Aorta (tissue), 5 donors: ENCODE measurements around the gene ETV7. TPM values are rescaled to one million over a fixed set of nuclear protein-coding genes. Genes with fewer than 3 reads are reported as not detected.

Experiments used
- ATAC-seq: fragments of 200-7000 bp; cut with Tn5 transposase; one replicate; pipeline ENCODE4 v1.9.1; 2022; ENCODE audit warnings: moderate library complexity; ENCODE audit not compliant: low FRiP score
- DNase-seq, 2 donors: peaks; one replicate each; pipeline ENCODE4 v3.0.0-alpha.2; 2020
- H3K27ac ChIP-seq, 2 donors: one replicate each; pipeline ENCODE4 v1.5.1; 2013; ENCODE audit warnings: low read length in 2 of 2, mild to moderate bottlenecking in 2 of 2, moderate library complexity in 2 of 2, control low read depth in 1 of 2, inconsistent platforms in 1 of 2, low read depth in 1 of 2
- H3K27me3 ChIP-seq, 2 donors: one replicate each; pipeline ENCODE4 v1.6.1; 2013; ENCODE audit warnings: control low read depth in 1 of 2, low read length in 1 of 2, mild to moderate bottlenecking in 1 of 2, moderate library complexity in 1 of 2; ENCODE audit not compliant: insufficient read depth in 2 of 2, control insufficient read depth in 1 of 2
- H3K36me3 ChIP-seq, 2 donors: one replicate each; pipeline ENCODE4 v1.6.1; 2013; ENCODE audit warnings: control low read depth in 1 of 2, low read length in 1 of 2, mild to moderate bottlenecking in 1 of 2; ENCODE audit not compliant: insufficient read depth in 2 of 2, control insufficient read depth in 1 of 2
- H3K4me1 ChIP-seq, 2 donors: one replicate each; pipeline ENCODE4 v1.6.1; 2013; ENCODE audit warnings: low read length in 2 of 2, control low read depth in 1 of 2, mild to moderate bottlenecking in 1 of 2, moderate library complexity in 1 of 2; ENCODE audit not compliant: insufficient read depth in 2 of 2, control insufficient read depth in 1 of 2
- H3K4me3 ChIP-seq, 2 donors: one replicate each; pipeline ENCODE4 v1.5.1; 2013; ENCODE audit warnings: low read length in 2 of 2, control low read depth in 1 of 2, mild to moderate bottlenecking in 1 of 2
- H3K9me3 ChIP-seq: one replicate; pipeline ENCODE4 v1.6.1; 2013; ENCODE audit warnings: mild to moderate bottlenecking, low read length; ENCODE audit not compliant: control insufficient read depth
- WGBS, 2 donors: extraction: QIAGEN DNeasy Blood & Tissue Kit; methylation state at CpG; one replicate each; pipeline ENCODE4 v1.1.7; 2013; 5-methylcytosine and 5-hydroxymethylcytosine counted together
- intact Hi-C, 2 donors: fragments of 100-400 bp; cut with DNase I; formaldehyde crosslinking; loops; one replicate each; pipeline versions ENCODE4 v1.14.2 to v1.15.0; 2022
- polyA plus RNA-seq, 2 donors: library from polyadenylated mRNA; stranded (reverse); fragments of 200-250 nt; gene quantifications; one replicate each; pipeline ENCODE4 v1.2.3, GENCODE V29; 2013
- total RNA-seq, 2 donors: library from RNA; stranded (reverse); fragmentation: NEBNext Ultra II Directional; extraction: Animal tissue kit (Norgen Biotek cat#: 25700); gene quantifications; one replicate each; pipeline ENCODE4 v1.2.1, GENCODE V29; 2021
- donor health status: healthy with polysubstance abuse.
- donor health status: Bipolar disorder and iron deficiency.
- donor health status: DM: no; HTN: no; CAD: no.
- donor health status: DM: no; HTN: no; CAD: no.
- donor health status: DM: yes; HTN: yes; CAD: no.

ETV7 gene
- total and polyA plus RNA-seq, 4 donors, result 2.2 to 5.4 (median 3.1) TPM

- Histone ChIP-seq H3K4me3 (no peak overlapping the region), H3K36me3 (no peaks in the 10 kb centered on the region), H3K27ac (no peak overlapping the region), H3K27me3 (no peaks in the 10 kb centered on the region), H3K4me1 (peaks cover 0 to 3% of the 10 kb centered on the region in 2 donors), H3K9me3 (no peaks in the 10 kb centered on the region)
- intact Hi-C loops, result no loop called here
- 73 to 77% methylated on average over 4 of the region's 4 CpGs for WGBS, 2 donors
- ATAC-seq, result no peak
- DNase-seq, result peak in 1 of 2 donors; percentile 5
Observed at GRCh38 chr6:36353411-36353915, 34.0 kb downstream of the ETV7 start.

- Histone ChIP-seq H3K27me3 (no peaks in the 10 kb centered on the region), H3K9me3 (no peaks in the 10 kb centered on the region), H3K27ac (no peak overlapping the region), H3K36me3 (no peaks in the 10 kb centered on the region), H3K4me3 (no peak overlapping the region), H3K4me1 (peaks cover 0 to 3% of the 10 kb centered on the region in 2 donors)
- ATAC-seq (no peak), DNase-seq (no peak)
- 96 to 97% methylated on average over 8 of the region's 8 CpGs for WGBS, 2 donors
- intact Hi-C loops, result no loop called here
Observed at GRCh38 chr6:36352477-36353157, 34.9 kb downstream of the ETV7 start.

GRCh38 chr6:36350681-36351571, 36.5 kb downstream of the ETV7 start:
- intact Hi-C loops, result no loop called here

GRCh38 chr6:36350082-36350481, 37.4 kb downstream of the ETV7 start:
- ATAC-seq (no peak), DNase-seq (peak in 1 of 2 donors; percentile 12)
- Histone ChIP-seq H3K4me1 (peaks cover 0 to 3% of the 10 kb centered on the region in 2 donors), H3K27ac (peak overlapping the region in 1 of 2 donors; percentile 38), H3K27me3 (no peaks in the 10 kb centered on the region), H3K4me3 (no peak overlapping the region), H3K36me3 (no peaks in the 10 kb centered on the region), H3K9me3 (no peaks in the 10 kb centered on the region)
- WGBS, 2 donors, result 85 to 87% methylated on average over 4 of the region's 4 CpGs
- intact Hi-C loops, result no loop called here

More at GRCh38 chr6:36350681-36351571, 36.5 kb downstream of the ETV7 start:
- DNase-seq (peak; percentile 74 to 80), ATAC-seq (peak; percentile 68)
- Histone ChIP-seq H3K4me3 (no peak overlapping the region), H3K36me3 (no peaks in the 10 kb centered on the region), H3K27me3 (no peaks in the 10 kb centered on the region), H3K27ac (peak overlapping the region; percentile 38 to 95), H3K9me3 (no peaks in the 10 kb centered on the region), H3K4me1 (peaks cover 0 to 3% of the 10 kb centered on the region in 2 donors)
- WGBS, 2 donors, result 28 to 31% methylated on average over 15 of the region's 15 CpGs

- no peaks in the 10 kb centered on the region for H3K9me3 ChIP-seq
- H3K4me1 ChIP-seq, result peaks cover 0 to 3% of the 10 kb centered on the region in 2 donors
- intact Hi-C loops, result no loop called here
- H3K27ac ChIP-seq, result no peak overlapping the region
- no peak overlapping the region for H3K4me3 ChIP-seq
- peak in 1 of 2 donors; percentile 52 for DNase-seq
- no peaks in the 10 kb centered on the region for H3K27me3 ChIP-seq
- 93 to 95% methylated on average over 6 of the region's 6 CpGs for WGBS, 2 donors
- no peak for ATAC-seq
- no peaks in the 10 kb centered on the region for H3K36me3 ChIP-seq
Observed at GRCh38 chr6:36349240-36349639, 38.2 kb downstream of the ETV7 start.

- ATAC-seq (no peak), DNase-seq (peak in 1 of 2 donors; percentile 23)
- H3K27ac ChIP-seq, result no peak overlapping the region
- no peak overlapping the region for H3K4me3 ChIP-seq
- no peaks in the 10 kb centered on the region for H3K27me3 ChIP-seq
- peaks cover 0 to 3% of the 10 kb centered on the region in 2 donors for H3K4me1 ChIP-seq
- H3K36me3 ChIP-seq, result no peaks in the 10 kb centered on the region
- 93% methylated on average over 4 of the region's 4 CpGs for WGBS, 2 donors
- intact Hi-C loops, result no loop called here
- H3K9me3 ChIP-seq, result no peaks in the 10 kb centered on the region
Observed at GRCh38 chr6:36347621-36348020, 39.8 kb downstream of the ETV7 start.

GRCh38 chr6:36346486-36347273, 40.8 kb downstream of the ETV7 start:
- intact Hi-C loops, result no loop called here
- no peak overlapping the region for H3K27ac ChIP-seq
- WGBS, 2 donors, result 93% methylated on average over 20 of the region's 20 CpGs
- no peak for ATAC-seq
- peak in 1 of 2 donors; percentile 60 for DNase-seq
- peaks cover 0 to 3% of the 10 kb centered on the region in 2 donors for H3K4me1 ChIP-seq
- H3K27me3 ChIP-seq, result no peaks in the 10 kb centered on the region
- no peak overlapping the region for H3K4me3 ChIP-seq
- no peaks in the 10 kb centered on the region for H3K9me3 ChIP-seq
- H3K36me3 ChIP-seq, result no peaks in the 10 kb centered on the region
